Stimulated activated CD4-positive, alpha-beta T cell treated with anti-CD3 and anti-CD28 coated beads, Interleukin-12 subunit alpha, Interleukin-12 subunit beta, amount 100 ng/mL, for 24 hours (primary cell): ENCODE data around the gene ANKFN1.
"Not testable (repeated sequence)": the region's sequence is repeated elsewhere in the genome, so short reads cannot be mapped to it uniquely, and the experiment has no call there.

ENCODE experiments used
- DNase-seq, 2 experiments: peaks; one replicate each; pipeline ENCODE4 v3.0.0-alpha.2; 2020; ENCODE audit warnings: low read depth in 2 of 2

ANKFN1 gene

DNA sequence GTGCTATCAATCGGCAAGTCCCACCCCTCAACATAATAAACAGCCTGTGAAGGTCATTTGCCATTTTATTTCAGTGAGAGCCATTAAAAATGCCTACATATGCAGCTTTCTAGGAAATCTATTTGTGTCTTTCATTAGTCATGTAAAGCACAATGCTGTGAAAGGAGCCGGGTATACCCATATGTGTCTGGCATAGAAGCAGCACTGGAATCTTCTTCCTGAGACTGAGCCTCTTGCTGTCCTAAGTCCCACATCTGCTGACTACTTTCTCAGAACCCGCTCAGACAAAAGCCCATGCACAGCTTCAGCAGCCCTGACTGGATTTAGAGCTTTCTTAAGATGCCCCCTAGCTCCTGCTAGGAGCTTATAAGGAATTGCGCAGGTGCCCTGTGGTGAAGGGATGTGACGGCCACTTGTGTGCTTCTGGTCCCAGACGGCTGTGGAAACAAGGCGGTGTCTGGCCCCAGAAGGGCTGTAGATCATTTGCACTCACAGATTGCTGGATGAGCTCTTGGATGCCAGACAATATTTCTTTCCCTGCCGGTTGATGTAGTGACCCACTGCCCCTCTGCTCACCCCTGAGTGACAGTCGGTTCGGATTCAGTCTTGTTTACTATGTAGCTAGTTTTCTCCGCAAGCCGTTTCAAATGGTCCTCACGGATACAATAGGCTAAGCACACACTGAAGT lies 172.2 kb downstream of the ANKFN1 start:
- DNase-seq, result no peak

DNA sequence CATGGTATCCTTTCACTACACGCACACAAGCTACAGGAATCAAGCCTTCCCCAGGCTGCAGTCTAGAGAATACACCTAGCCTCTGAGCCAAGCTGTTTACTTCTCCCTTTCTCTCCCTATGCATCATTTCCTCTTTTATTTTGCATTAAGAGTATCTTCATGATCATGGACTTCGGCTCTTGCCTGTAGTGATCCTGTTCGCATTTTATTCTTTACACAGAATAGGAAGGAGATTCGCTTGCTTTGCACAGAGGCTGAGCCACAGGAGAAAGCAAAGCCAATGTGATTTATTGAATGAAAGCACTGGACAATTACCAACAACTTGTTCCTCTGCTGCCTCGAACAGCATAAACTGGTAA lies 172.7 kb downstream of the ANKFN1 start:
- DNase-seq, result no peak

DNA sequence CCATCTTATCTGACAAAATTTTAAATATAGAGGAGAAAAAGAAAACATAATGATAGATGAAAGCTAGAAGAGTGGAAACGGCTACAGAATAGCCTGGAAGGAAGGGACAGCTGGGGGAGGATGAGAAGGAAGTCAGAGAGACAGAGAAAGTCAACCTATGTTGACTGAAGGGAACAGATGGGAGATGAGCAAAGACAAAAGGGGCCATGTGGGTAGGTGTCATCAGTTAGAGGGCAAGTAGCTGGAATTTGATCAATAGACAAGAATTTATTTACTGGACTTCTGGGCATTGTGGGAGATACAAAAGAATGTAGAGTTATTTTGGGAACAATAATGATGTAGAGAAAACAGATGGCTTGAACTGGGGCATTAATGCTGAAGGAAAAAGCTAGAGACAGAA lies 194.4 kb downstream of the ANKFN1 start:
- no peak for DNase-seq

DNA sequence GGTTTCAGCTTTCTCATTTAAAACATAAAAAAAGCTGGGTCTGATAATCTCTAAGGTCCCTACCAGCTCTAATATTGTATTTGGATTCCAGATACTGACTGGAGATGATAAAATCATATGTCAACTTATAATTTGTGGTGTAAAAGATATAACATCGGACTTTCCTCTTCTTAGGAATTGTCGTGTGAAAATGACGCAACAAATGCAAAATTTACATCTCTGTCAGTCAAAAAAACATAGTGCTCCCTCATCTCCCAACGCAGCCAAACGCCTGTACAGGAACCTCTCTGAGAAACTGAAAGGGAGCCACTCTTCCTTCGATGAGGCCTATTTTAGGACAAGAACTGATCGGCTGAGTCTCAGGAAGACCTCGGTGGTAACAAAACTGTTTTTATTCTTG lies 197.3 kb downstream of the ANKFN1 start:
- no peak for DNase-seq

DNA sequence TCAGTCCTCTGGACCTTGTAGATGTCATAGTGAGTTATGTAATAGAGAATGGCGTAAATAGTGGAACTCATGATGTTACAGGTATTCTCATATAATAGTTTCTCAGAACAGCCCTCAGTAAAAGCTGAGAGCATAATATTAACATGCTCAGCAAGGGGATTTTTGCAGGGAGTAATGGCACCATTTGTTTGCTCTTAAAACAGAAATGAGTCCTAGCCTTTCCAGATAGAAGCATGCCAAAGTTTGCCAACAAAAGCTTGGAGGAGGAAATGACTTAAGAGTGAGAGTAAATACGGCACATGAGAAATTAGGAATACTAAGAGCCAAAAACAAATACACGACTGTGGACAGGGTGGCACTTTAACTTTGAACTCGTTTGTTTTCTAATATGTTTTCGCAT lies 198.4 kb downstream of the ANKFN1 start:
- no peak for DNase-seq

DNA sequence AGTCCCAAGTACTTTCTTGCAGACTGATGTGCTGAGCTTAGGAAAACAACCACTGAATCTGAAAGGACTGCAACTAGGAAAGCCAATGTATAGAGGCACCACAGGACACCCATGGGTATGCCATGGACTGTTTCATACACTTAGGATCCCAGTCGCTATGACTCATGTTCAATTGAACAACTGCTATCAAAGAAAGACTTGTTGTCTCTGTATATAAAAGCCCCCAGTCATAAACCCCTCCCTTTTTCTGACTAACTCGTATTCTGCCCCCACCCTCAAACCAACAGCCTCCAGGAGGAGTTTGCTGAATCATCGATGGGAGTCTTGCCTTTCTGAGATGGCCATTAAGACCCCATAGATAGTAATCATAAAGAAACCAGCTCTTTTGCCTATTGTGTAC lies 205.4 kb downstream of the ANKFN1 start:
- DNase-seq, result no peak

DNA sequence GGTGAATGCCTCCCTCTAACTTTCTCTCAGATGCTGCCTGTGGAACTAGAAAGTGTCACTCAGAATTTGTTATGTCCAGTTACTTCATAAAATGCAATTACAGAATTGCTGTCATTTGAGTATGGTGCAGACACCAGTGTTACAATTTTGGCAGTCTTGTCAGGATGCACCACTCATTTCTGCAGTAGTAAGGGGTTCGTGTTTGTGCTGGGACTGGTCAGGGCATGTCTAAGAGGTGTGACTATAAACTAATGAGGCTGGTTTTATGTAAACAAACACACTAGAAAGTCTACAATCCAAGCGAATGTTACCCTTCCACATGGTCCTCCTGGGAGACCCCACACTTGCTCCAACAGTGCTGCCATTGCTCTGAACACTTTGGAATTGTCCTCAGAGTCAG lies 206.2 kb downstream of the ANKFN1 start:
- no peak for DNase-seq

DNA sequence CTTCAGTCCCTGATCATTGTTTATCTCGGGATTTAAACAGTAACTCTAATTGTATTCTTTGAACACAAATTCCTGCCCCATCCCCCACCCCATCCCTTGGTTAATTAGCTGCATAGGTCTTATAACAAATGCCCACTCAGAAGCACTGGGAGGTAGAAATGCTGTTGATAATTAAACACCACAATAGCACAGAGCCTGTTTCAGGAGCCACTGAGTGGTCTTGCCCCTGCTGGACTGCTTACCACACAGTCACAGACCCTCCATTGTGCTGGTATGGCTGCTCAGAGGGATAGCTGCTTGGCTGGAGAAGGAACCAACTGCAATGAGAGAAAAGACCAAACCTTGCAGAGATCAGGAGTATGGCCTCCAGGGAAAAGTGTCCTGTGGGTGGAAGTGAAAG lies 214.1 kb downstream of the ANKFN1 start:
- no peak for DNase-seq

DNA sequence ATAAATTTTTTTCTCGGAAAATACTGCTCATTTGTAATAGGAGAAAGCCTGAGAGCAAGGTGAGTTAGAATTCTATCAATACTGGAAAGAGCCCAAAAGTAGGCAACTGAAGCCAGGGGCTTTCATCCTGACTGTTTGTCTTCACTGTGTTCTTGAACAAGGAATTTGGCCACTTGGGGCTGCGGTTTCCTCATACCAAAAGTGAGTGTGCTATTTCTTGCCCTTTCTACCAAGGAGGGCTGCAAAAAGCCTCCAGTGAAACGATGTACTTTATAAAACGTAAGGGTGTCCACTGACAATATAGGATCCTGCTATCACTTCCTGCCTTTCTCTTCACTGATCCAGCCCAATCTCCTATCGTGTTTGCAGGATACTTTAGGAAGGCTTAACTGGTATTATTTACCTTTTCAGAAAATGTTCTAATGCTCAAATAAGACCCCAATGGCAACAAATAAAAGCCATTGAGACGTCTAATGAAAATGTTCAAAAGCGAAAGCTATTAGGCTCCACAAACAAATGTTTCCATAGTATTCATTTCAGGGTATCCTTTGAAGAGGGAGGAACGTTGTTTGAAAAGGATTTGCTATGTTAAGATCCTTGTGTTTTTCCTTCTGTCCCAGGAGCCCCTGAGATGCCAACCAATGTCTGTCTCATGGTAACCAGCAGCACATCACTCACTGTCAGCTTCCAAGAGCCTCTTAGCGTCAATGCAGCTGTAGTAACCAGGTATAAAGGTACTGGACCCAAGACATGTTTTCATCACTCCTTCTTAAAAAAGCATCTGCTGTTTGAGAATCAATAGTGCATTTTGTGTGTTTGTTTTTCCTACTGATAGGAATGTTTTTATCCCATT lies 220.9 kb downstream of the ANKFN1 start:
- no peak for DNase-seq

DNA sequence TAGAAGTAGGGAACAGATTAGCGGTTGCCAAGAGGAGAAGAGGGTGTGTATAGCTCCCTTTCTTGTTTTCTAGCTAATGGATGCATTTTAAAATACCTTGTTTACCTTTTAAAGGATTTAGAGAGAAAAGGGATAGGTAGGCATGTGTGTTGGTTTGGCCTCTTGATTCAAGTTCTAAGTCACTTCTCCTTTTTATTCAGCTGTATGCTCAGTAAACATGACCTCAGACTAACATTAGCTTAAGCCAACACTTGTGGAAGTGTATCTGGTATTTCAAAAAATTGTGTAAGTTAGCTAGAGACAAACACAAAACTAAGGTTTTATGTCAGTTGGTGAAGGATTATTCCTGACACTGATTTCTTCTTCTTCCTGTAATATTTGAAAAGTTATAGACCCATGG lies 236.1 kb downstream of the ANKFN1 start:
- DNase-seq, result no peak

DNA sequence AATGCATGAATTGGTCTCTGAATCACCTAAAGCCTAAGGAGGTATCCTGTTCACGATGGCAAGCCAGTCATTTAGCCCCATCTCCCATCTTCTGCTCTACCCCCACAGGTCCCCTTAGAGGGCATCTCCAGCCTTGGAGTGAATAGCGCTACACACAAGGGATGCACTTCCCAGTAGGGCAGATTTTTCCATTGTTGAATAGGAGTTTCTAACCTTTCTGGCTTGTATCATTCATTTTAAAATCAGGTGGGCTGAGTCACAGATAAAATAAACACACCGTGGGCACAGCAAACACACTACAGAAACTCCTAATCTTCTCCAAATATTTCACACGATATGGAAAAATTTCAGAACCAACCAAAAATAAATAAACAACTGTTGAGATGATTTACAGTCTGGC lies 239.0 kb downstream of the ANKFN1 start:
- DNase-seq, result no peak

DNA sequence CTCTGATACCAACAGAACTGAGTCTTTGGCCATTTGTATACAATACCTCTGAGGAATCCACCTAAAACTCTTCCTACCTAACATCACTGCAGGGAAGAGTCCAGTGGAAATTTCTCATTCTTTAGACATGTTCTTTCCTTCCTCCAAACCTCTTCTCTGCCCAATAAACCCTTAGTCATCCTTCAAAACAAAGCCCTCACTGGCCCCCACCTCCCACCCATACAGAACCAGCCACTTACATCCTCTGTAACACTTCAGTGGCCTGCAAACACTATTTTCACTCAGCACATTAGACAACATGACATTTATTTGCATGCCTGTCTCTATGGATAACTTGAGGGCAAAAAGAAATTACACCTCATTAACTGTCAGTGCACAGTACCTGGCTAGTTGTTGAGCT lies 239.9 kb downstream of the ANKFN1 start:
- DNase-seq, result no peak

DNA sequence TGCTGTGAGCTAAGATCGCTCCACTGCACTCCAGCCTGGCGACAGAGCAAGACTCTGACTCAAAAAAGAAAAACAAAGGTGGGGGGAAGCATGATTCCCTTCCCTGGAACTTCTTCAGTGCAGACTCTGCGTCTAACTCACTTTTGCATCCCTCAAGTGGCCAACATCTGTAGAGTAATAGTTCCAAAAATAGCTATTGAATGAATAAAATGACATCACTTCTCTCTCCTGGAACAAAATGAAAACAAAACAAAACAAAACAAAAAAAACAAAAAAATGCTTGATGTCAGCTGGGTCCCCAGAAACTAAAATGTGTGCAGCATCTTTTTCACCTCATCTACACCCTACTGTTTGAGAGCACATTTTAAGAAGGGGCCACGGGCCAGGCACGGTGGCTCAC lies 242.5 kb downstream of the ANKFN1 start:
- no peak for DNase-seq

DNA sequence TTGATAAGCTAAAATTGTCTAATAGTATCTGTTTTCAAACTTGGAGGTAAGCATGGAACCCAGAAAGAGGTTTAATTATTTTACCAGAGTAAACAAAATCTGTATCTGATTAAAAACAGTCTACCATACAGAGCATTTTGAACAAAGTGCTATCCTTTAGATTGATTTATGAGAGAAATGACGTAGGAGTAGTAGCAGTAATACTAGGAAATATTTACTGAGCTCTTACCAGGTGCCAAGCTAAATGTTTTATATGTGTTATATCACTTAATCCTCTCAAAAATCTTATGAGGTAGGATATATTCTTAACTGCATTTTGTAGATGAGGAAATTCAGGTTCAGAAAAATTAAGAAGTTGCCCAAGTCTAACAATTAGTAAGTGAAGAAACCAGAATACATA lies 253.8 kb downstream of the ANKFN1 start:
- DNase-seq, result no peak

DNA sequence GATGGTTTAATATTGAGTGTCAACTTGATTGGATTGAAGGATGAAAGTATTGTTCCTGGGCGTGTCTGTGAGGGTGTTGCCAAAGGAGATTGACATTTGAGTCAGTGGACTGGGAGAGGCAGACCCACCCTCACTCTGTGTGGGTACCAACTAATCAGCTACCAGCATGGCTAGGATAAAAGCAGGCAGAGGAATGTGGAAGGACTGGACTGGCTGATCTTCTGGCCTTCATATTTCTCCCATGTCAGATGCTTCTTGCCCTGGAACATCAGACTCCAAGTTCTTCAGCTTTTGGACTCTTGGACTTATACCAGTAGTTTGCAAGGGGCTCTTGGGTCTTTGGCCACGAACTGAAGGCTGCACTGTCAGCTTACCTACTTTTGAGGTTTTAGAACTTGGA lies 259.1 kb downstream of the ANKFN1 start:
- DNase-seq, result not testable (repeated sequence)

DNA sequence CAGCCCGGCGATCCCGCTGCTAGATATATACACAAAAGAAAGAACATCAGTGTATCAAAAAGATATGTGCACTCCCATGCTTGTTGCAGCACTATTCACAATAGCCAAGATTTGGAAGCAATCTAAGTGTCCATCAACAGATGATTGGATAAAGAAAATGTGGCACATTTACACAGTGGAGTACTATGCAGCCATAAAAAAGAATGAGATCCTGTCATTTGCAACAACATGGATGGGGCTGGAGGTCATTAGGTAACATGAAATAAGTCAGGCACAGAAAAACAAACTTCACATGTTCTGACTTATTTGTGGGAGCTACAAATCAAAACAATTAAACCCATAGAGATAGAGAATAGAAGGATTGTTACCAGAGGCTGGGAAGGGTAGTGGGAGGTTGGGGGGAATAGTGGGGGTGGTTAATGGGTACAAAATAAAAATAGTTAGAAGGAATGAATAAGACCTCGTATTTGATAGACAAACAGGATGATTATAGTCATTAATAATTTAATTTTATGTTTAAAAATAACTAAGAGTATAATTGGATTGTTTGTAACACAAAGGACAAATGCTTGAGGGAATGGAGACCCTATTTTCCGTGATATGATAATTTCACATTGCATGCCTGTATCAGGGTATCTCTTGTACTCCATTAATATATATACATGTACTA lies 263.5 kb downstream of the ANKFN1 start:
- DNase-seq, result no peak

DNA sequence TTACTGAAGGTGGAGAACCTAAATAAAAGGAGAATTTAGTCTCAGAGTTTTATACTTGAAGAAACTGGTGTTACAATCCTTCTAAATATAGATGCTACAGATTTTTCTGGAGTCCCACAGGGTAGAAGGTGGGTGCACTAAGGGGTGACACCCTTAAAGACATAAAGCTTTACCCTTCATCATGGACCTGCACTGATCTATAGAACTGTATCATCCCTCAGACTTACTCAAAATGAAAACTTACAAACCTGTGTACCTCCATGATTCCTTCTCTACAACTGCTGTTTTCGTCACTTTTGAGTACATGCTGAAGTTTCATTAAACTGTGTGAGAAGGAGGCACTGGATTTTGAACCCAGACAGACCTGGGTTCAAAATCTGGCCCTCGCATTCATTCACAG lies 270.7 kb downstream of the ANKFN1 start:
- no peak for DNase-seq

DNA sequence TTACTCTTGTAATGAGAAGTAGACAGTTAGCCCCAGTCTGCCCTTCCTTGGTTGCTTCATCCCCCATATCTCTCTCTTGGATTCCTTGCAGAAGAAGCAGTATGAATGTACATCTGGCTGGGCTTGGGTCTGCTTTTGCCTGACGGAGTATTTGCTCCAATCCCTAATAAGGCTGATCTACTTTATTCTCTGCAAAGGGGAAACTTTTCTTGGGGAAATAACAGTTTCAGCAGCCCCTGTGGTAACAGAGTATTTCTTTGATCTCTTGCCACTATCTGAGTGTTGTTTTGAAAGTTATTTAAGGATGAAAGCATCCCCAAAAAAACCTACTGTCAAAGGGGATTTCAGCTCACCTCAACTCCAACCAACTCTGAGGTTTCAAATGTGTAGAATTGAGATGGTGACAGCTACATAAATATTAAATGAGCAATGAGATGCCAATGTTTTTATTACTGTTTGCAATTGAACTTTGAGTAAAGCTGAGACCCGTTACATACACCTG lies 271.3 kb downstream of the ANKFN1 start:
- DNase-seq, result no peak

DNA sequence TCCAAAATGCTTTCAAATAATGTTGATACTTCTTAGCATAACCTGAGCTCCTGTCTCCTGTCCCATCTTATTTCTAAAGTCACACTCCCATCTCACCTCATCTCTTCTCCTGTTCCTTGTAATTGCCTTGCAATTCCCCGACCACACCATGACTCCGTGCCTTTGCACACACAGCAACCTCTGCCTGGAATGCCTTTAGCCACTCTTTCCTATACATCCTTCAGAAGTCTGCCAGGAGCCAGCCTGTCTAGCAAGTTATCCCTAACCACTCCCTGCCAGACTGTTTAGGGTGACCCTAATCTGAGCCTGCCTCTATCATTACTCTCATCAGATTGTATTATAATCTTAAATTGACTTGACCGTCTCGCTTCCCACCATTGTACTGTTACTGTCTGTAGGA lies 272.2 kb downstream of the ANKFN1 start:
- DNase-seq, result no peak

DNA sequence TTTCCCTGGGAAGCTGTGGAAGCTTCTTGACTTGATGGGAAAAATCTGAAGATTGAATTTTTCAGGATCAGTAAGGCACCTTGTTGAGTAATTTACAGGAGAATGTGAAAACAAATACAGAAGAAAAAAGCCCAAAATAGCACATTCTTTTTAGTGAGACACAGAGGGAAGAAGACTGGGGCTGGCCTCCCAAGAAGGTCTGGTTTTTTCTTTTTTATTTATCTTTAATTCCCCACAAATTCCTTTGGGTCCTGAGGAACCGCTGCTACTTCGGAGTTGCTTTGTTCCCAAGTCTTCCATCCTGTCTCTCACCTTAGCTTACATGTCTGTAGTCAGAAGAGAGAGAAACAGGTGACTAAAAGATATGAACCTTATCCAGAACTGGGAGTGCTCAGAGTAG lies 273.6 kb downstream of the ANKFN1 start:
- DNase-seq, result no peak

DNA sequence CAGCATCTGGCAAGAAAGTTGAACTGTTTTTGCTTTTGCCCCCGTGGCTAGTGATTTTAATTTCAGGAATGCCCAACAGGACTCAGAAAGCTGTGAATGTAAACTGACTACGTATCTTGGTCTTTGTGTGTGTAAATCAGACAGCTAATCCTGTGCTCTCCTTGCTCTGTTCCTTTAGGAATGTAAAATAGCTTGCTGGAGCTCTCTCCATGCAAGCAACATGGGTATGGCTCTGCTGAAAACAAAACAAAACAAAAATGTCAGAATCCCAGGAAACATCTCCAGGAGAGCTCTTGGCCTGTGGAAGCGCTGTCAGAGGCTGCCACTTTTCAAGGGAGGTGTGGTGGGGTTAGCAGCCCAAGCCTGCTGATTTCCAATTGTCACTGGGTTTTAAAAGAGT lies 278.5 kb downstream of the ANKFN1 start:
- DNase-seq, result no peak

DNA sequence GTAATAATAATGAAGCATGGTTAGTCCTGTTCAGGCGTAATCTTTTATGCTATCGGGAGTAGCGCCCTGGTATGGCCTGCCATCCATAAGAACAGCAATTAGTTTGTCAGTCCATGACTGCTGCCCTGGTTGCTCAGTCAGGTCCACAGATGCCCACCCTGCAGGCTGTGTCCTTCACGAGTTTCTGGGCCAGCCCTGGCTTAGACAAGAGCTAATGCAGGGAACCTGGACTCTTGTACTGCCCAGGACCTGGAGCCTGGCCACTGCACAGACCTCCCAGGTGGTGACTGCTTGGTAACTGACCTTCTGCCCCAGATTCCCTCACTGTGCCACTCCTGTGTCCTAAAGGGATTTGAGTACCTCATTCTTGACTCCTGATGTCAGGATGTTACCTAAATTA lies 279.2 kb downstream of the ANKFN1 start:
- no peak for DNase-seq

DNA sequence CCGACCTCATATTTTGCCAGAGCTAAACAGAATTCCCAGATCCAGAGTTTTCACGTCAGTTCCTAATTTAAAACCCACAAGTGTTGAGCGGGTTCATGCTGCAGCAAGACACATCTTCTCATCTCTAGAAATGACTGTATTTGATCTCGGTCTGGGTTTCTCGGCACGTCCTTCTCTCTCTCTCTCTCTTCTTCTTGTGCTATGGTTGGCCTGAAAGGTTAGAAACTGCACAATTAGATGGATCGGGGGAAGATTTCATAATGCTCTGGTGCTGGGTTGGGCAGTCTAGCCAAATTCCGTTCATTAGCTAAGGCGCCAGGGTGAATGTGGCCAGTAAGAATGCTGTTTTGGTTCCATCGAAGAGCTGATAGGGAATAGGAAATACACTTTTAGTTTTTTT lies 281.3 kb downstream of the ANKFN1 start:
- DNase-seq, result no peak
